Body of pancreas (tissue), 4 donors: ENCODE measurements around the gene LIN7A. TPM values are rescaled to one million over a fixed set of nuclear protein-coding genes. Genes with fewer than 3 reads are reported as not detected.

Experiments
- ATAC-seq: fragments of 150-250 bp; one replicate; pipeline ENCODE4 v1.9.1; 2016
- DNase-seq, 4 donors: peaks; one replicate each; pipeline ENCODE4 v3.0.0-alpha.2; 2019
- H3K27ac ChIP-seq, 4 donors: fragments of 200-600 bp; sonication (generic); 1 replicate in 3 of 4; 2 replicates in 1 of 4; pipeline versions ENCODE4 v1.5.1 to v1.6.1; 2016 to 2019; ENCODE audit warnings: mild to moderate bottlenecking in 1 of 4, mixed read lengths in 1 of 4, moderate library complexity in 1 of 4
- H3K27me3 ChIP-seq, 2 donors: fragments of 200-600 bp; sonication (generic); one replicate each; pipeline ENCODE4 v1.6.0; 2016; ENCODE audit warnings: mild to moderate bottlenecking in 1 of 2
- H3K36me3 ChIP-seq, 2 donors: fragments of 200-600 bp; sonication (generic); replicated peaks in 1 of 2; 2 replicates each; pipeline ENCODE4 v1.5.1; 2016; ENCODE audit warnings: low read depth in 2 of 2; ENCODE audit not compliant: insufficient read depth in 1 of 2
- H3K4me1 ChIP-seq: fragments of 200-600 bp; sonication (generic); one replicate; pipeline ENCODE4 v1.6.0; 2016
- H3K4me3 ChIP-seq, 2 donors: fragments of 200-600 bp; sonication (generic); 1 replicate in 1 of 2; 2 replicates in 1 of 2; pipeline ENCODE4 v1.5.1; 2016 to 2019
- H3K9me3 ChIP-seq, 3 donors: fragments of 200-600 bp; sonication (generic); 1 replicate in 2 of 3; 2 replicates in 1 of 3; pipeline ENCODE4 v1.5.1; 2016
- POLR2A ChIP-seq, 3 donors: fragments of 450-650 bp; IDR thresholded peaks; one replicate each; pipeline ENCODE4 v1.6.1; 2016; ENCODE audit warnings: antibody characterized with exemption in 3 of 3, mild to moderate bottlenecking in 2 of 3
- WGBS, 2 donors: methylation state at CpG; one replicate each; pipeline ENCODE4 v1.1.5; 2017; 5-methylcytosine and 5-hydroxymethylcytosine counted together
- intact Hi-C: fragments of 100-400 bp; cut with DNase I; formaldehyde crosslinking; loops from one replicate; pipeline ENCODE4 v1.15.1; 2023
- total RNA-seq, 2 donors: library from RNA; depleted of rRNA; stranded (reverse); fragments of >200 nt; gene quantifications; one replicate each; pipeline ENCODE4 v1.1.0, GENCODE V29; 2016
- TF ChIP-seq, protein P1 (sequence below), 7 experiments: fragments of 450-650 bp in 4 of 7; fragments of 200-600 bp in 3 of 7; sonication (generic) in 3 of 7; IDR thresholded peaks; one replicate each; pipeline ENCODE4 v1.5.1; 2016 to 2019; ENCODE audit warnings: antibody characterized with exemption in 7 of 7

The LIN7A gene
- total RNA-seq, 2 donors from 2014 or later, result 0.66 to 1.0 TPM

DNA sequence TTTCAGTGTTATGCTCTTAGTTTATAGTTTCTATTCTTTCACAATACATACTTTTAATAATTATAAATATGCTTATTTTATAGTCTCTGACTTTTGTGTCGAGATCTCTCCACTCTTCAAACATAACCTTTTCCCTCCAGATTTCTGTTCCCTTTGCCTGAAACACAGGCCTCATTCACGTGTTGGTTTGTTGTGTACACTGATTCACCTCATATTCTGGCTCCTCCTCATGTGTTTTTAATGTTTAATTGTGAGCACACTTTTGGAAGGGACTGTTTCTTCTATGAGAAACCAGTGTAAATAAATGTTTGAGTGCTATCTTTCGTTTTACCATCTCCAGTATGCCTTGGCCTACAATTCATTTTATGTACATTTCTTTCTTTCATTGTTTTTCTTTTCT, 20.1 kb downstream of the LIN7A start:
- H3K36me3 ChIP-seq, result no peaks in the 10 kb centered on the region
- H3K27ac ChIP-seq, result no peak overlapping the region
- ATAC-seq (no peak), DNase-seq (no peak)
- H3K4me3 ChIP-seq, result no peak overlapping the region
- WGBS, 2 donors, result 58 to 61% methylated on average over 3 of the region's 3 CpGs
- H3K4me1 ChIP-seq, result no peaks in the 10 kb centered on the region
- H3K9me3 ChIP-seq, result no peaks in the 10 kb centered on the region
- H3K27me3 ChIP-seq, result no peaks in the 10 kb centered on the region
- intact Hi-C loops, result no loop called here
- TF ChIP-seq, protein P1, sequence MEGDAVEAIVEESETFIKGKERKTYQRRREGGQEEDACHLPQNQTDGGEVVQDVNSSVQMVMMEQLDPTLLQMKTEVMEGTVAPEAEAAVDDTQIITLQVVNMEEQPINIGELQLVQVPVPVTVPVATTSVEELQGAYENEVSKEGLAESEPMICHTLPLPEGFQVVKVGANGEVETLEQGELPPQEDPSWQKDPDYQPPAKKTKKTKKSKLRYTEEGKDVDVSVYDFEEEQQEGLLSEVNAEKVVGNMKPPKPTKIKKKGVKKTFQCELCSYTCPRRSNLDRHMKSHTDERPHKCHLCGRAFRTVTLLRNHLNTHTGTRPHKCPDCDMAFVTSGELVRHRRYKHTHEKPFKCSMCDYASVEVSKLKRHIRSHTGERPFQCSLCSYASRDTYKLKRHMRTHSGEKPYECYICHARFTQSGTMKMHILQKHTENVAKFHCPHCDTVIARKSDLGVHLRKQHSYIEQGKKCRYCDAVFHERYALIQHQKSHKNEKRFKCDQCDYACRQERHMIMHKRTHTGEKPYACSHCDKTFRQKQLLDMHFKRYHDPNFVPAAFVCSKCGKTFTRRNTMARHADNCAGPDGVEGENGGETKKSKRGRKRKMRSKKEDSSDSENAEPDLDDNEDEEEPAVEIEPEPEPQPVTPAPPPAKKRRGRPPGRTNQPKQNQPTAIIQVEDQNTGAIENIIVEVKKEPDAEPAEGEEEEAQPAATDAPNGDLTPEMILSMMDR (IDR thresholded peaks at IDR 0.05), result no peak
- TF ChIP-seq POLR2A (IDR thresholded peaks at IDR 0.05), result no peak

DNA sequence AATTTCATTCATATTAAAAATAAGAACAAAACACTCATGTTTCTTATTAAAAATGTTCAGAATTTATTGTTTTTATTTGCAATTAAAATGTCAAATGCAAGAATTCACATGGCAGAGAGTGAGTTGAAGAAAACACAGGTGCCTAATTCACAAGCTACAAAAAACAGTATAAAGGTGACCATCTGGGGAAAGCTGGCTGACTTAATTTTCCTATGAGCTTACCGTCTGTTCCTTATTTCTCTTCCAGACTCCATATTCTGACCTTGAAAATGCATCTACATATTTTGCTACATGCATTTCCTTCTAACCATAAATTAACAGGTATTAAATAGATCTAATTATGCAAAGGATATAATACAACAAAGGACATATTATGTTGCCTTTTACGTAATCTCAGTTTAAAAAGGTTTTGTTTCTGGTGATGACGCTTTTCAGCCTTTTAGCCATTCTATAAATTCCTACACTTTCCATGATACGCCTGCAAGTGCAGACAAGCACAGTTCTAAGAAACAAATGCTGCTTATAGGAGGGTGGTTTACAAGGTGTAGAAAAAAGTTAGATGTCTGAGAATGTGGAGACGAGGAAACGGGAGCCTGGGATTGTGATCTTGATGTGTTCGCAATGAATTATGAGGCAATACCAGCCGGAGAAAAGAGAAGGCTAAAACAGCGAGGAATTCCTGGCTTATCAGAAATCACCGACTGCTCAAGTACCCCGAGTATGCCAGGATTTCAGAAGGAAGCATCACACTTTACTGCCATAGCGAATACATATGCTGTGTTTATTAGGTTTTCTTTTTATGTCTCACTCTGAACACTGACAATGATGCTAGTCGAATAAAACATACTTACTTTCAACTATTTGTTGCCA, 24.6 kb downstream of the LIN7A start:
- intact Hi-C loops, result no loop called here
- Histone ChIP-seq H3K27me3 (no peaks in the 10 kb centered on the region), H3K9me3 (no peaks in the 10 kb centered on the region), H3K27ac (no peak overlapping the region), H3K4me3 (no peak overlapping the region), H3K36me3 (no peaks in the 10 kb centered on the region), H3K4me1 (no peaks in the 10 kb centered on the region)
- ATAC-seq (no peak), DNase-seq (no peak)
- TF ChIP-seq, protein P1 (IDR thresholded peaks at IDR 0.05), result no peak
- no peak for TF ChIP-seq POLR2A (IDR thresholded peaks at IDR 0.05)
- 67 to 69% methylated on average over 13 of the region's 13 CpGs for WGBS, 2 donors

DNA sequence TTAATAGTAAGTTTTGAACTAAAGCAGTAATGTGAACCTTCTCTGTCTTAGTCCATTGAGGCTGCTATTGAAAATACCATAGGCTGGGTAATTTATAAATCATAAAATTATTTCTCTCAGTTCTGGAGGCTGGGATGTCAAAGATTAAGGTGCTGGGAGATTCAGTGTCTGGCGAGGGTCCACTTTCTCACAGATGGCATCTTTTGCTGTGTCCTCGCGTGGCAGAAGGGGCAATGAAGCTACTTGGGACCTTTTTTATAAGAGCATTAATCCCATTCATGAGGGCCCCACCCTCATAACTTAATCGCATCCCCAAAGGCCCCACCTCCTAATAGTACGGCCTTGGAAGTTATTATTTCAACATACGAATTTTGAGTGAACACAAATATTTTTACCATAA, 28.4 kb downstream of the LIN7A start:
- no peaks in the 10 kb centered on the region for H3K4me1 ChIP-seq
- H3K36me3 ChIP-seq, result no peaks in the 10 kb centered on the region
- no peak overlapping the region for H3K4me3 ChIP-seq
- H3K27me3 ChIP-seq, result no peaks in the 10 kb centered on the region
- H3K9me3 ChIP-seq, result no peaks in the 10 kb centered on the region
- DNase-seq, result no peak
- ATAC-seq, result no peak
- WGBS, 2 donors, result 76 to 82% methylated on average over 6 of the region's 6 CpGs
- intact Hi-C loops, result no loop called here
- no peak for TF ChIP-seq POLR2A (IDR thresholded peaks at IDR 0.05)
- TF ChIP-seq, protein P1 (IDR thresholded peaks at IDR 0.05), result no peak
- H3K27ac ChIP-seq, result no peak overlapping the region

DNA sequence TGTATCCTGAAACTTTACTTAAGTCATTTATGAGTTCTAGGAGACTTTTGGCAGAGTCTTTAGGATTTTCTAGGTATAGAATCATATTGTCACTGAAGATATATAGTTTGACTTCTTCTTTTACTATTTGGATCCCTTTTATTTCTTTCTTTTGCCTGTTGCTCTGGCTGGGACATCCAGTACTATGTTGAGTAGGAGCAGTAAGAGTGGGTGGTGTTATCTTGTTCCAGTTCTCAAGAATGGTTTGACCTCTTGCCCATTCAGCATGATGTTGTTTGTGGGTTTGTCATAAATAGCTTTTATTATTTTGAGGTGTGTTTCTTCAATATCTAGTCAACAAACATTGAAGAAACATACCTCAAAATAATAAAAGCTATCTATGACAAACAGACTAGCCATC, 35.0 kb downstream of the LIN7A start:
- ATAC-seq, result no peak
- intact Hi-C loops, result no loop called here
- no peak for DNase-seq
- no peak overlapping the region for H3K4me3 ChIP-seq
- H3K4me1 ChIP-seq, result no peaks in the 10 kb centered on the region
- H3K27me3 ChIP-seq, result no peaks in the 10 kb centered on the region
- no peak for TF ChIP-seq POLR2A (IDR thresholded peaks at IDR 0.05)
- TF ChIP-seq, protein P1 (IDR thresholded peaks at IDR 0.05), result no peak
- H3K9me3 ChIP-seq, result no peaks in the 10 kb centered on the region
- H3K27ac ChIP-seq, result no peak overlapping the region
- no peaks in the 10 kb centered on the region for H3K36me3 ChIP-seq

DNA sequence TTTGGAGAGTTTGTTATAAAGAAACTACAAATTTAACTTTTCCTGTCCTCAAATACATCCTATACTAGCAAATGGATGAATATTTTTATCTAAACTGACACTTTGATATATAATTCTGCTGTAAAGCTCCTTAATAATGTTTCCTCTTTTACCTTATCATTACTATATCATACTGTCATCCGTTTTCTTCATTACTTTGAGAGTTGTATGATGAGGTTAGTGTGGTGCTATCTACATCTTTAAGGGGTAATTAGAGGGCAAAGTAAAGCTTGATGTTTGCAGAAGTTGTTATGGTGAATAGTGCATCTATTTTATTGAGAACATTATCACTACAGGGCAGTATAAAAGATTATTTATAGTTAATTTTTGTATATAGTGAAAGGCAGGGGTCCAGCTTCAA, 36.1 kb downstream of the LIN7A start:
- intact Hi-C loops, result no loop called here
- no peaks in the 10 kb centered on the region for H3K9me3 ChIP-seq
- WGBS, 2 donors, result 17 to 26% methylated on average over 1 of the region's 1 CpG

More for the DNA sequence above, 36.1 kb downstream of the LIN7A start:
- ATAC-seq (no peak), DNase-seq (no peak)
- Histone ChIP-seq H3K27me3 (no peaks in the 10 kb centered on the region), H3K27ac (no peak overlapping the region), H3K36me3 (no peaks in the 10 kb centered on the region), H3K4me3 (no peak overlapping the region), H3K4me1 (no peaks in the 10 kb centered on the region)
- TF ChIP-seq POLR2A (IDR thresholded peaks at IDR 0.05), result no peak
- TF ChIP-seq, protein P1 (IDR thresholded peaks at IDR 0.05), result no peak
